Psoas muscle (tissue), 8 donors: Measurements from ENCODE around the gene RDX. TPM values are rescaled to one million over a fixed set of nuclear protein-coding genes. Genes with fewer than 3 reads are reported as not detected.

Source experiments
- ATAC-seq, 4 donors: fragments of 200-7000 bp; cut with Tn5 transposase; one replicate each; pipeline ENCODE4 v1.9.1; 2020; ENCODE audit warnings: moderate library complexity in 3 of 4, mild to moderate bottlenecking in 2 of 4
- DNase-seq, 2 donors: peaks; one replicate each; pipeline ENCODE4 v3.0.0-alpha.2; 2020
- H3K27ac ChIP-seq: fragments of 200-600 bp; one replicate; pipeline ENCODE4 v1.8.0; 2022
- H3K27me3 ChIP-seq, 3 donors: fragments of 200-600 bp in 1 of 3; one replicate each; pipeline versions ENCODE4 v1.6.1 to v1.8.0; 2013 to 2022; ENCODE audit warnings: low read length in 2 of 3, mild to moderate bottlenecking in 2 of 3, moderate library complexity in 1 of 3; ENCODE audit not compliant: insufficient read depth in 3 of 3
- H3K36me3 ChIP-seq, 2 donors: fragments of 200-600 bp in 1 of 2; one replicate each; pipeline versions ENCODE4 v1.6.1 to v1.8.0; 2013 to 2022; ENCODE audit warnings: low read depth in 1 of 2, mild to moderate bottlenecking in 1 of 2, moderate library complexity in 1 of 2; ENCODE audit not compliant: insufficient read depth in 1 of 2
- H3K4me1 ChIP-seq: fragments of 200-600 bp; one replicate; pipeline ENCODE4 v1.8.0; 2022
- H3K4me3 ChIP-seq: fragments of 200-600 bp; one replicate; pipeline ENCODE4 v1.8.0; 2022; ENCODE audit warnings: mild to moderate bottlenecking
- H3K9me3 ChIP-seq: fragments of 200-600 bp; one replicate; pipeline ENCODE4 v1.8.0; 2022
- CTCF ChIP-seq: fragments of 200-600 bp; IDR thresholded peaks from one replicate; pipeline ENCODE4 v1.8.0; 2022; ENCODE audit warnings: antibody characterized with exemption
- WGBS, 3 donors: extraction: QIAGEN DNeasy Blood & Tissue Kit; methylation state at CpG; one replicate each; pipeline versions ENCODE4 v1.1.6 to v1.1.7; 2013; 5-methylcytosine and 5-hydroxymethylcytosine counted together
- intact Hi-C, 2 donors: fragments of 100-400 bp; cut with DNase I; formaldehyde crosslinking; loops; one replicate each; pipeline versions ENCODE4 v1.11.0 to v1.14.2; 2022
- polyA plus RNA-seq, 3 donors: library from polyadenylated mRNA; stranded (reverse); fragments of 200-250 nt; gene quantifications; one replicate each; pipeline ENCODE4 v1.2.3, GENCODE V29; 2013
- total RNA-seq, 4 donors: library from RNA; stranded (reverse); fragmentation: NEBNext Ultra II Directional in 2 of 4; extraction: Animal tissue kit (Norgen Biotek cat#: 25700) in 2 of 4; gene quantifications; one replicate each; pipeline versions ENCODE4 v1.2.1 to v1.2.4, GENCODE V29; 2021 to 2023
- donor health status: healthy with polysubstance abuse.
- donor health status: DM: no; HTN: no; CAD: no; lungs with moderate emphysema.
- donor health status: Bipolar disorder and iron deficiency.
- donor health status: healthy.
- donor health status: DM: yes; HTN: yes; CAD: no.
- donor health status: DM: no; HTN: no; CAD: no.
- donor health status: DM: no; HTN: no; CAD: no.
- donor health status: DM: yes; HTN: yes; CAD: no.

RDX gene
- total and polyA plus RNA-seq, 7 donors = 27.8 to 206 (median 115) TPM

GRCh38 chr11:110160437-110160836, 136.0 kb downstream of the RDX start:
- H3K4me3 ChIP-seq = no peak overlapping the region
- no peak overlapping the region for H3K27ac ChIP-seq
- intact Hi-C loops = no loop called here
- H3K9me3 ChIP-seq = no peaks in the 10 kb centered on the region
- no peaks in the 10 kb centered on the region for H3K4me1 ChIP-seq
- ATAC-seq (no peak), DNase-seq (no peak)
- TF ChIP-seq CTCF = no peak
- H3K36me3 ChIP-seq = peaks cover 13 to 89% of the 10 kb centered on the region in 2 donors
- WGBS, 3 donors = 61 to 66% (median 62%) methylated on average over 2 of the region's 2 CpGs
- no peaks in the 10 kb centered on the region for H3K27me3 ChIP-seq

- DNase-seq (no peak), ATAC-seq (no peak)
- no peaks in the 10 kb centered on the region for H3K4me1 ChIP-seq
- 87 to 96% (median 91%) methylated on average over 3 of the region's 3 CpGs for WGBS, 3 donors
- H3K4me3 ChIP-seq = no peak overlapping the region
- H3K27ac ChIP-seq = no peak overlapping the region
- no peak for TF ChIP-seq CTCF
- peaks cover 12 to 88% of the 10 kb centered on the region in 2 donors for H3K36me3 ChIP-seq
- no peaks in the 10 kb centered on the region for H3K9me3 ChIP-seq
- no peaks in the 10 kb centered on the region for H3K27me3 ChIP-seq
- intact Hi-C loops = no loop called here
These were observed 136.4 kb downstream of the RDX start for GRCh38 chr11:110160016-110160415.

- no peak for TF ChIP-seq CTCF
- Histone ChIP-seq H3K9me3 (no peaks in the 10 kb centered on the region), H3K36me3 (peaks cover 7 to 85% of the 10 kb centered on the region in 2 donors), H3K4me3 (no peak overlapping the region), H3K27ac (no peak overlapping the region), H3K4me1 (no peaks in the 10 kb centered on the region), H3K27me3 (no peaks in the 10 kb centered on the region)
- no peak for ATAC-seq
- DNase-seq = no peak
- intact Hi-C loops = no loop called here
- 94 to 96% (median 96%) methylated on average over 1 of the region's 1 CpG for WGBS, 3 donors
These were observed 136.9 kb downstream of the RDX start for GRCh38 chr11:110159476-110159875.

GRCh38 chr11:110158317-110159200, 137.9 kb downstream of the RDX start:
- H3K27me3 ChIP-seq = no peaks in the 10 kb centered on the region
- ATAC-seq (no peak), DNase-seq (no peak)
- no peak overlapping the region for H3K4me3 ChIP-seq
- WGBS, 3 donors = 89 to 94% (median 90%) methylated on average over 9 of the region's 9 CpGs
- no peak overlapping the region for H3K27ac ChIP-seq
- peaks cover 4 to 80% of the 10 kb centered on the region in 2 donors for H3K36me3 ChIP-seq
- no peak for TF ChIP-seq CTCF
- H3K9me3 ChIP-seq = no peaks in the 10 kb centered on the region
- intact Hi-C loops = no loop called here
- no peaks in the 10 kb centered on the region for H3K4me1 ChIP-seq
